OCI-M2 (cell line): ENCODE measurements around the gene ARSB.

ENCODE experiments used
- DNase-seq: peaks from one replicate; lab custom pipeline; 2025; ENCODE audit not compliant: unreplicated experiment; lab: John Stamatoyannopoulos, UW

ARSB gene

GRCh38 chr5:78809444-78809843, 175.7 kb downstream of the ARSB start:
- DNase-seq = no peak

GRCh38 chr5:78808818-78809217, 176.3 kb downstream of the ARSB start:
- DNase-seq = no peak

- no peak for DNase-seq
These were observed 176.7 kb downstream of the ARSB start for GRCh38 chr5:78808380-78808779.

DNA sequence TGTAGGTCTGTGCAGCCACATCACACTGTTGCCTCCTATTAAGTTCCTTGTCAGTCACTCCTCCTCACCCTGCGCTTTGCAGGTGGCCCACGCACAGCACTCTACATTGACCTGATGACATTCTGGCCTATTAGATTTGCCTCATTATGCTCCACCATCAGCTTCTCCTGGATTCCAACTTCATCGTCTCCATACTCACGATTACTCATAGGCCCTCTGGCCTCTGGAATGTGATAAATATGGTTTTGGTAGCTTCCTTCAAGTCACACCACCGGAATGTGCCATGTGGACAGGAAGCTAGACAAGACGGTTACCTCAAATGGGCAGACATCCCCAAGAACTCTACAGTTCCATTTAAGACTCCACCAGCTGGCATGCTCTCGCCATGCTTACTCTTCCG, 178.6 kb downstream of the ARSB start:
- DNase-seq = no peak

DNA sequence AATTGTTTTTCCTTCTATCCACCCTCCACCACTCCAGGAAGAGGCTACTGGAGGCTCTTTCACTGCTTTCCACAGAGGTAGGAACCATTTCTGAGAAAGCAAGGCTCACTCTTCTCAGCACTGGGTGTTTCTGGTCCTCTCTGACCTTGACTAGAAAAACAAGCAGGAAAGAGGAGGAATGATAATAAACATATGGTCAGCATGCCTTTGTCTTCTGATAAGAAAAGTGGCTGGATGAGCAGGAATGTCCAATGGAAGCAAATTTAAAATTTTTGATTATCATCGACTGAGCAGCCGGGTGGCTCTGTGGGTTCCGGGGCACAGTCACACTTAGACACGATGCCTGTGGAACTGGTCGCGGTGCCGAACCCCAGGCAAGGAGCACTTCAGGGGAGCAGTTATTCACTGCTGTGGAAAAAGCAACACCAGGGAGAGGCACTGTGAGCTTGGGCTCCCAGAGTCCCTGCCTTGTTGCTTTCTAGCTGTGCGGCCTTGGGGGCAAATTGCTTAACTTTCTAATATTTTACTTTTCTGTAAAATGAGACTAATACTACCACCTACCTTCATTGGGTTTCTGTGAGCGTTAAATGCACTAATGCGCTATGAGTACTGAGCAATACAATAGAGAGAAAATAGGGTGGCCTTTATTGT, 179.5 kb downstream of the ARSB start:
- DNase-seq = no peak

GRCh38 chr5:78804995-78805394, 180.1 kb downstream of the ARSB start:
- no peak for DNase-seq

GRCh38 chr5:78803941-78804340, 181.2 kb downstream of the ARSB start:
- no peak for DNase-seq

DNA sequence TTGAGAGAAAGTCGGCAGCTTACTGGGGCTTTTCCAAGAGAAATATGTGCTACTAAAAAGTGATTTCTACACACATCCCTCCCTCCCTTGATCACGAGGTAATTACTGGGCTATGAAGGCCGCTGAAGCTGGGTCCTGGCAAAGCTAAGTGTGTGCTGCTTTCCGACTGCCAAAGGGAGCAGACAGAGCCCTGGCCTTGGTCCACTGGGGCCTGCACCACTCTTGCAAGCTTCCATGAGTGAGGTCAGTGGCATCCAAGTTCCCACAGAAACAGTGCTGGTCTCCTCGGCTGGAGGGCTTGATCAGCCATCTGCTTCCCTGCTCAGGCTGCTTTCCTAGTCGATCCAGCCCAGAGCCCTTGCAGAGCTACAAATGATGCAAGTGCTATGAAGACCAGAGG, 181.8 kb downstream of the ARSB start:
- no peak for DNase-seq

DNA sequence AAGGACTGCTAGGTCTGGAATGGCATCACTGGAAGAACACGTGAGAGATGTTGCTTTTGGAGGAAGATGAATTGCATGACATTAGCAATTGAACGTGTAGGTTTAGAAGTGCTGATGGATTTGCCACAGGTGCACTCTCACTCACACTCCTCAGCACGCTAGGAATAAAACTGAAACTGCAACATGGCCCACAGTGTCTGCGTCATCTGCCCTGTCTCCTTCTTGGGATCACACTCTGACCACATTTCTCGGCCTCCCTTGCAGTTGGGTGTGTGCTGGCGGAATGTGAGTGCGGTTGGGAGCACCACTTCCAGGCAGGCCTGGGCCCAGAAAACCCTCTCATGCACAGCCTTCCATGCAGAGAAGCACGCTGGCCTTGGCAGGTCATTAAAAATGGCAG, 183.7 kb downstream of the ARSB start:
- DNase-seq = no peak

- no peak for DNase-seq
These were observed 185.7 kb downstream of the ARSB start for GRCh38 chr5:78799266-78800017.

- no peak for DNase-seq
These were observed 186.5 kb downstream of the ARSB start for GRCh38 chr5:78798673-78799029.

- DNase-seq = no peak
These were observed 187.0 kb downstream of the ARSB start for GRCh38 chr5:78797936-78798672.

GRCh38 chr5:78795757-78796156, 189.4 kb downstream of the ARSB start:
- no peak for DNase-seq

GRCh38 chr5:78794693-78795215, 190.4 kb downstream of the ARSB start:
- no peak for DNase-seq

DNA sequence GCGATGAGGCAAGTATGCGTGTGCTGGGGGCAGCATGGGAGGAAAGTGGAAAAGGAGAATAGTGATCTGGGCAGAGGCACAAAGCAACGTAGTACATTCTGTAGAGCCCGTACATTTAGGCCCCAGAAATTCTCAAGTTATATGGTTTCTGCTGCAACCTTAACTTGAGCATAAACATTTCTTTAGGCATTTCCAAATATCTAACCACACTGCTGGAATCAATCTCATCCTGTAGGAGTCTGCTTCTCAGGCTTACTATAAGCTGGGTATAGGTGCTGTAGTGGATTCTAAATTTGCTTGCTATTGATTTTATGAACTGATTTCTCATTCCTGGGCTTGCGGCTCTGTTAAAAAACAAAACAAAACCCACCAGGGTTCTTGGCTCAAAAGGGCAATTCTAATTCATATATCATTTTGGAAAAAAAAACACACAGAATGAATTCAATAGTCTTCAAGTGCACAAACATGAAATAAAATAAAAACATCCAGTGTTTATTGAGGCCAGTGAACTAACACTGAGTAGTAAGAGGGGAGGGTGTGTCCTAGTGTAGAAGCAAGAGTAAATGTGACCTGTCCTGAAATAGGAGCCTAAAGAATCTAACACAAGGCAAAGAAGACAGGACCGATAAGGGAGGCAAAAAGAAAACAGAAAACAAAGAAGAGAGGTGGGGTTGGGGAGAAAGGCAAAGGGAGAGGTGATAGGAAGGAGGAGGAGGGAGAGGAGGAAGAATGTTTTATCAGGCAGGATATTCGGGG, 191.0 kb downstream of the ARSB start:
- DNase-seq = no peak

DNA sequence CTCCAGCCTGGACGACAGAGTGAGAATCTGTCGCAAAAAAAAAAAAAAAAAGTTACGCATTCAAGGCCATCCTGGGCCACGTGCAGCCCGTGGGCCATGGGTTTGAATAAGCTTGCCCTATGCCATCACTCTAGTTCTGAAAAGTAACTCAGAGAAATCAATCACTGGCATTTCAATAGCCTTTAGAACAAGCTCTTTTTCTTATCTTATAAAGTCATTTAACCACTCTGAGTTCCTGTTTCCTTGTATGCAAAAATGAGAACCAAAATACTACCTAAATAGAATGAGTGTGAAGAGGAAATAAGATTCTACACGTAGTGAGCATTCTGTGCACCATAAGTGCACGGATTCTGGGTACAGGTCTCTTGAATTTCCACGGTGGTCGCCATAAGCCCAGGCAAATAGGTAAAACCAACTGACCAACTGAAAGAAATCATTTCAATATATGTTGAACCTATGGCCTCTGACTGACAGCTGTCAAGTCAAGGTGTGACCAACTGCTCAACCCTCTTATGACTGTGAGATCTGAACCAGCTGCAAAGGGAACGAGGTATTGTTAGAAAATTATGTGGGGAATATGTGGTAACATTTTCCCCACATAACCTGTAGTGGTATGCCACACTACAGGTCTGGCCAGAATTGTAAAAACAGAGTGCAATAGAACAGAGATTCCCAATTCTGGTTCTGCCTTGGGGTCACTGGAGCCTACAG, 192.6 kb downstream of the ARSB start:
- DNase-seq = no peak

DNA sequence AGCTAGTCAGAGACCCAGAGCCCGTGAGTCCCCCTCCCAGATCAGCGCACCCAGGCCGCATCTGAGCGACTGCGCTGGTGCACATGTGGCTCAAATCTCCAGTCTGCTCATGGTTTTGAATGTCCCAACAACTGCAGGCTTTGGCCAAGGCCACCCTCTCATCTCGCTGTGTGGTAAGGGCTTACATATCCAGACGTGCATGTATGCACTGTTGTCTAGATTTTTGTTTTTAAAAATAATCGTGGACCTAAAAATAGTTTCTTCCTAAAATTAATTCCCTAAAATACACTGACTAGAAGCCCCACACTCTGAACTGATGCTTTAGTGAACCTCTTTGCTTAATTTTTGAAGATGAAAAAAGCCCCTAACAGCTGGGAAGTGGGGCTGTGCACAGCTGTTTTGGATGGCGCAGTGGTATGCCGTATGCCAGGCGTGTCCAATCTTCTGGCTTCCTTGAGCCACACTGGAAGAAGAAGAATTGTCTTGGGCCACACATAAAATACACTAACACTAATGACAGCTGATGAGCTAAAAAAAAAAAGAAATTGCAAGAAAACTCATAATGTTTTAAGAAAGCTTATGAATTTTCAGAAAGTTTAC, 193.5 kb downstream of the ARSB start:
- no peak for DNase-seq

- no peak for DNase-seq
These were observed 197.3 kb downstream of the ARSB start for GRCh38 chr5:78787783-78788182.

DNA sequence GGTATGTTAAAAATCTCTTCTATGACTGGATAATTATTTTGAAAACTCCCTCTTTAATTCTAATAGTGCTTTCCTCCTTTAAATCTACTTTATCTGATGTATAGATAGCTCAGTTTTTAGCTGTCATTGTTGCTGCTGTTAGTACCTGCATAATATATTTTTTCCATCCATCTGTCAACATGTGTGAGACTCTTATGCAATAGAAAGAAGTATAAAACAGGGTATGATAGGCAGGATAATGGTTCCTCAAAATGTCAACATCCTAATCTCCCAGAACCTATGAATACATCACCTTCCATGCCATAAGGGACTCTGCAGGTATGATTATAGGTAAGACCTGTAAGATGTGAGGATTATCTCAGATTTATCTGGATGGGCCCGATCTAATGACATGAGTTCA, 199.7 kb downstream of the ARSB start:
- no peak for DNase-seq

DNA sequence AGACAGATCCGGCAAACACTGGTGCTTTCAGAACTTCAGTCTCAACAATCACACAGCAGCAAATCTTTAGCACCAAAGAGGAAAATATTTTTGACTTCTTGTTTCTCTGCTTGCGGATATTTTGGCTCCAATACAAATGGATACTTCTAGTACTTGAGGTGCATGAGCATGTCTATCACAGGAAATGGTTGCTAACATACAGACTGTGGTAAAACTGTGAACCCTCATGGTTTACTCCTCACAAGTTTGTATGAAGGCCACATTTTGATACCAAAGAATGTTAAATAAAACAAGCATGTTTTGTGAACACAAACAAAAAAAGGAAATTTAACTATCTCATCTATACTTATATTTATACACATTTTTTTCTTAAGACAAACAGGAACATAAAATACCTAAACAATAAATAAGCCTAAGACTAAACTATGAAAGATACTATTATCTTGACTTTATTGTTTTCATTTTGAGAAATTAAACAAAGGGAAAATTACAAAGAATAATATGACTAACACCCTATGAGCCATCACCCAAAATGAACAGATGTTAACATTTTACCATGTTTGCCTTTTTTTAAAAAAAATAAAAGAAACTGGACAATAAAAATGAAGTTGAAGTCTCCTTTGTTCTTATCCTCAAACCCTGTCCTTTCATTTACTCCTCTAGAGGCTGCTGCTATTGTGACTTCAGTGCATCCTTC, 201.5 kb downstream of the ARSB start:
- no peak for DNase-seq
